Liver (tissue), 3 donors: Measurements from ENCODE around the gene LCMT1.

Experiments
- HNF4G ChIP-seq: IDR thresholded peaks from 2 replicates; pipeline ENCODE4 v1.6.1; 2016; ENCODE audit warnings: antibody characterized with exemption
- JUND ChIP-seq, 2 donors: IDR thresholded peaks; 2 replicates each; pipeline ENCODE4 v1.6.1; 2016; ENCODE audit warnings: antibody characterized with exemption in 2 of 2
- RAD21 ChIP-seq, 2 donors: IDR thresholded peaks; 2 replicates each; pipeline ENCODE4 v1.6.1; 2016; ENCODE audit warnings: antibody characterized with exemption in 2 of 2, mild to moderate bottlenecking in 2 of 2
- TAF1 ChIP-seq: conservative IDR thresholded peaks from 2 replicates; pipeline ENCODE4 v1.6.1; 2016; ENCODE audit warnings: antibody characterized with exemption, mild to moderate bottlenecking
- TF ChIP-seq, protein P1 (sequence below): fragments of 150-350 bp; IDR thresholded peaks from 2 replicates; pipeline ENCODE4 v1.5.1; 2017; ENCODE audit warnings: improper control_type of control experiment, low read depth, low read length; ENCODE audit not compliant: missing input control
- TF ChIP-seq, protein P2 (sequence below): IDR thresholded peaks from 2 replicates; pipeline ENCODE4 v1.6.1; 2016; ENCODE audit warnings: antibody characterized with exemption
- TF ChIP-seq, protein P3 (sequence below): IDR thresholded peaks from 2 replicates; pipeline ENCODE4 v1.6.1; 2016; ENCODE audit warnings: antibody characterized with exemption, mild to moderate bottlenecking
- donor health status: healthy.
- donor health status: healthy.

DNA sequence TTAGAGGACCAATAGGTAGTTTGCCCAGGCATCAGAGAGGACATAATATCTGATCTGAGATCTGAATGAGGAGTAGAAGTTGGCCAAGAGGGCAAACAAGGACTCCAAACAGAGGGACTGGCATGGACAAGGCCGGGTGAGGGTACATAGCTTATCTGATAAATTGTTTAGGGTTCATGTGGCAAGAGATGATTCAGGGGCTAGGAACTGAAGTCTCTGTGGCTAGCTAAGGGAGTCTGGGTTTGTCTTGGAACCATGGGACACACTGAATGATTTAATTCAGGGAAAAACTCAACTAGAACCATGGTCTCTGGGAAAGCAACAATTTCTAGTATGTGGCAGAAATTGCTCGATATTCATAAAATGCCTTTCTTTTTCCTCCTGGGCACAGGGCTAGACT is 101.1 kb downstream of the LCMT1 start:
- TF ChIP-seq, protein P1, sequence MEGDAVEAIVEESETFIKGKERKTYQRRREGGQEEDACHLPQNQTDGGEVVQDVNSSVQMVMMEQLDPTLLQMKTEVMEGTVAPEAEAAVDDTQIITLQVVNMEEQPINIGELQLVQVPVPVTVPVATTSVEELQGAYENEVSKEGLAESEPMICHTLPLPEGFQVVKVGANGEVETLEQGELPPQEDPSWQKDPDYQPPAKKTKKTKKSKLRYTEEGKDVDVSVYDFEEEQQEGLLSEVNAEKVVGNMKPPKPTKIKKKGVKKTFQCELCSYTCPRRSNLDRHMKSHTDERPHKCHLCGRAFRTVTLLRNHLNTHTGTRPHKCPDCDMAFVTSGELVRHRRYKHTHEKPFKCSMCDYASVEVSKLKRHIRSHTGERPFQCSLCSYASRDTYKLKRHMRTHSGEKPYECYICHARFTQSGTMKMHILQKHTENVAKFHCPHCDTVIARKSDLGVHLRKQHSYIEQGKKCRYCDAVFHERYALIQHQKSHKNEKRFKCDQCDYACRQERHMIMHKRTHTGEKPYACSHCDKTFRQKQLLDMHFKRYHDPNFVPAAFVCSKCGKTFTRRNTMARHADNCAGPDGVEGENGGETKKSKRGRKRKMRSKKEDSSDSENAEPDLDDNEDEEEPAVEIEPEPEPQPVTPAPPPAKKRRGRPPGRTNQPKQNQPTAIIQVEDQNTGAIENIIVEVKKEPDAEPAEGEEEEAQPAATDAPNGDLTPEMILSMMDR, result no peak
- TF ChIP-seq RAD21 (IDR thresholded peaks at IDR 0.05) (no peak), HNF4G (no peak), TAF1 (no peak), JUND (IDR thresholded peaks at IDR 0.05) (no peak)
- TF ChIP-seq, protein P2, sequence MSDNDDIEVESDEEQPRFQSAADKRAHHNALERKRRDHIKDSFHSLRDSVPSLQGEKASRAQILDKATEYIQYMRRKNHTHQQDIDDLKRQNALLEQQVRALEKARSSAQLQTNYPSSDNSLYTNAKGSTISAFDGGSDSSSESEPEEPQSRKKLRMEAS, result no peak
- TF ChIP-seq, protein P3, sequence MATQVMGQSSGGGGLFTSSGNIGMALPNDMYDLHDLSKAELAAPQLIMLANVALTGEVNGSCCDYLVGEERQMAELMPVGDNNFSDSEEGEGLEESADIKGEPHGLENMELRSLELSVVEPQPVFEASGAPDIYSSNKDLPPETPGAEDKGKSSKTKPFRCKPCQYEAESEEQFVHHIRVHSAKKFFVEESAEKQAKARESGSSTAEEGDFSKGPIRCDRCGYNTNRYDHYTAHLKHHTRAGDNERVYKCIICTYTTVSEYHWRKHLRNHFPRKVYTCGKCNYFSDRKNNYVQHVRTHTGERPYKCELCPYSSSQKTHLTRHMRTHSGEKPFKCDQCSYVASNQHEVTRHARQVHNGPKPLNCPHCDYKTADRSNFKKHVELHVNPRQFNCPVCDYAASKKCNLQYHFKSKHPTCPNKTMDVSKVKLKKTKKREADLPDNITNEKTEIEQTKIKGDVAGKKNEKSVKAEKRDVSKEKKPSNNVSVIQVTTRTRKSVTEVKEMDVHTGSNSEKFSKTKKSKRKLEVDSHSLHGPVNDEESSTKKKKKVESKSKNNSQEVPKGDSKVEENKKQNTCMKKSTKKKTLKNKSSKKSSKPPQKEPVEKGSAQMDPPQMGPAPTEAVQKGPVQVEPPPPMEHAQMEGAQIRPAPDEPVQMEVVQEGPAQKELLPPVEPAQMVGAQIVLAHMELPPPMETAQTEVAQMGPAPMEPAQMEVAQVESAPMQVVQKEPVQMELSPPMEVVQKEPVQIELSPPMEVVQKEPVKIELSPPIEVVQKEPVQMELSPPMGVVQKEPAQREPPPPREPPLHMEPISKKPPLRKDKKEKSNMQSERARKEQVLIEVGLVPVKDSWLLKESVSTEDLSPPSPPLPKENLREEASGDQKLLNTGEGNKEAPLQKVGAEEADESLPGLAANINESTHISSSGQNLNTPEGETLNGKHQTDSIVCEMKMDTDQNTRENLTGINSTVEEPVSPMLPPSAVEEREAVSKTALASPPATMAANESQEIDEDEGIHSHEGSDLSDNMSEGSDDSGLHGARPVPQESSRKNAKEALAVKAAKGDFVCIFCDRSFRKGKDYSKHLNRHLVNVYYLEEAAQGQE, result no peak
